Measurements from ENCODE around the gene ACTR1A.
"Not testable (repeated sequence)": the region's sequence is repeated elsewhere in the genome, so short reads cannot be mapped to it uniquely, and the experiment has no call there.

ACTR1A gene

GRCh38 chr10:102502337-102503151 lies at the start of gene ACTR1A:
Gene ACTR1A (minus strand): TSS chr10:102502712. CDS start chr10:102502647, 65 bp downstream.
- peak; percentile 84 for DNase-seq (ENCODE audit: low spot score)

GRCh38 chr10:102550636-102551210 lies 48.2 kb upstream of the ACTR1A start:
- DNase-seq (ENCODE audit: low spot score): no peak

- no peak for DNase-seq (ENCODE audit: low spot score)
Measured at GRCh38 chr10:102549549-102549948, 47.0 kb upstream of the ACTR1A start.

GRCh38 chr10:102546606-102547320 lies 44.3 kb upstream of the ACTR1A start:
- no peak for DNase-seq (ENCODE audit: low spot score)

GRCh38 chr10:102545997-102546396 lies 43.5 kb upstream of the ACTR1A start:
- no peak for DNase-seq (ENCODE audit: low spot score)

GRCh38 chr10:102545265-102545871 lies 42.9 kb upstream of the ACTR1A start:
- DNase-seq (ENCODE audit: low spot score): no peak

- DNase-seq (ENCODE audit: low spot score): no peak
Measured at GRCh38 chr10:102542800-102543418, 40.4 kb upstream of the ACTR1A start.

GRCh38 chr10:102540023-102540422 lies 37.5 kb upstream of the ACTR1A start:
- DNase-seq (ENCODE audit: low spot score): no peak

GRCh38 chr10:102538811-102539210 lies 36.3 kb upstream of the ACTR1A start:
- no peak for DNase-seq (ENCODE audit: low spot score)

GRCh38 chr10:102537948-102538347 lies 35.4 kb upstream of the ACTR1A start:
- no peak for DNase-seq (ENCODE audit: low spot score)

GRCh38 chr10:102537367-102537766 lies 34.9 kb upstream of the ACTR1A start:
- DNase-seq (ENCODE audit: low spot score): no peak

GRCh38 chr10:102535481-102536147 lies 33.1 kb upstream of the ACTR1A start:
- no peak for DNase-seq (ENCODE audit: low spot score)

- DNase-seq (ENCODE audit: low spot score): not testable (repeated sequence)
Measured at GRCh38 chr10:102534966-102535365, 32.5 kb upstream of the ACTR1A start.

- DNase-seq (ENCODE audit: low spot score): no peak
Measured at GRCh38 chr10:102534333-102534732, 31.8 kb upstream of the ACTR1A start.

- no peak for DNase-seq (ENCODE audit: low spot score)
Measured at GRCh38 chr10:102527546-102527945, 25.0 kb upstream of the ACTR1A start.

- no peak for DNase-seq (ENCODE audit: low spot score)
Measured at GRCh38 chr10:102524746-102525145, 22.2 kb upstream of the ACTR1A start.

- no peak for DNase-seq (ENCODE audit: low spot score)
Measured at GRCh38 chr10:102523250-102524029, 20.9 kb upstream of the ACTR1A start.

- no peak for DNase-seq (ENCODE audit: low spot score)
Measured at GRCh38 chr10:102522874-102523249, 20.4 kb upstream of the ACTR1A start.

- no peak for DNase-seq (ENCODE audit: low spot score)
Measured at GRCh38 chr10:102519246-102519825, 16.8 kb upstream of the ACTR1A start.

GRCh38 chr10:102517553-102517952 lies 15.0 kb upstream of the ACTR1A start:
- DNase-seq (ENCODE audit: low spot score): no peak
